RWPE1 (cell line): ENCODE measurements around the gene ACSL6.

ENCODE experiments used
- CTCF ChIA-PET: fragments of 350-600 bp; sonication (Branson Sonifier 250); formaldehyde crosslinking; extraction: SDS; loops from one replicate; lab custom pipeline; 2021; lab: Yijun Ruan, JAX
- POLR2A ChIA-PET: fragments of 400-600 bp; formaldehyde crosslinking; extraction: SDS; loops from one replicate; lab custom pipeline; 2020; ENCODE audit warnings: antibody characterized with exemption; ENCODE audit not compliant: low non-redundant PET; lab: Yijun Ruan, JAX
- DNase-seq: peaks from one replicate; pipeline ENCODE4 v3.0.0; 2012; ENCODE audit warnings: low spot score
- H3K27ac ChIP-seq: fragments of 450-650 bp; 2 replicates; pipeline ENCODE4 v1.5.1; 2017
- CTCF ChIP-seq: fragments of 450-650 bp; conservative IDR thresholded peaks from 2 replicates; pipeline ENCODE4 v1.5.1; 2017; ENCODE audit warnings: low read depth, mild to moderate bottlenecking

Gene ACSL6

GRCh38 chr5:131957721-131958441 is 53.6 kb downstream of the ACSL6 start:
- no peak for DNase-seq
- CTCF ChIA-PET: interaction anchor here (0.7 kb wide), 1 partner anchor 918 kb away, joined by 3 read pairs; no protein-coding TSS in a partner anchor
- no peak for TF ChIP-seq CTCF
- H3K27ac ChIP-seq: no peak overlapping the region
- POLR2A ChIA-PET: no interaction called here

- no peak overlapping the region for H3K27ac ChIP-seq
- TF ChIP-seq CTCF: no peak
- CTCF ChIA-PET: interaction anchor here (0.7 kb wide), 1 partner anchor 1068 kb away, joined by 3 read pairs; no protein-coding TSS in a partner anchor
- no peak for DNase-seq
- POLR2A ChIA-PET: no interaction called here
Observed at GRCh38 chr5:131953969-131954368, 57.5 kb downstream of the ACSL6 start.

- ChIA-PET POLR2A (interaction anchor here (0.6 kb wide), 1 partner anchor 9 kb away, joined by 6 read pairs; no protein-coding TSS in a partner anchor), CTCF (interaction anchor here (0.6 to 1.0 kb wide), 3 partner anchors 11 to 1761 kb away, joined by 3 to 5 read pairs (median 4); no protein-coding TSS in a partner anchor)
- DNase-seq: no peak
- no peak overlapping the region for H3K27ac ChIP-seq
- TF ChIP-seq CTCF: no peak
Observed at GRCh38 chr5:131952301-131952857, 59.1 kb downstream of the ACSL6 start.

- no peak overlapping the region for H3K27ac ChIP-seq
- POLR2A ChIA-PET: no interaction called here
- TF ChIP-seq CTCF: no peak
- CTCF ChIA-PET: no interaction called here
- no peak for DNase-seq
Observed at GRCh38 chr5:131950706-131951105, 60.8 kb downstream of the ACSL6 start.

- ChIA-PET POLR2A (no interaction called here), CTCF (no interaction called here)
- peak; percentile 9 for DNase-seq
- H3K27ac ChIP-seq: no peak overlapping the region
- TF ChIP-seq CTCF: no peak
Observed at GRCh38 chr5:131947445-131947844, 64.0 kb downstream of the ACSL6 start.

GRCh38 chr5:131945551-131946168 is 65.8 kb downstream of the ACSL6 start, which contains the start of gene MEIKIN:
TSS of gene MEIKIN (minus strand) at chr5:131945663. CDS start at chr5:131945505, 158 bp downstream.
- POLR2A ChIA-PET: no interaction called here
- H3K27ac ChIP-seq: no peak within 1 kb of the TSS
- no peak for TF ChIP-seq CTCF
- CTCF ChIA-PET: no interaction called here
- no peak for DNase-seq
